IMR-90 (cell line): ENCODE measurements around the gene PTPN11. TPM values are rescaled to one million over a fixed set of nuclear protein-coding genes. Genes with fewer than 3 reads are reported as not detected.

ENCODE experiments used
- ATAC-seq: fragments of 200-7000 bp; cut with Tn5 transposase; 2 replicates; pipeline ENCODE4 v1.9.1; 2020; ENCODE audit warnings: low read depth, mild to moderate bottlenecking, moderate library complexity
- BruUV-seq: library from RNA; stranded (reverse); fragments of 400-500 nt; replicated peaks from 2 replicates; lab custom pipeline; 2021; lab: Mats Ljungman, UMichigan
- CTCF ChIA-PET: fragments of 300-600 bp; formaldehyde crosslinking; extraction: SDS; loops from one replicate; lab custom pipeline; 2021; ENCODE audit warnings: antibody characterized with exemption; lab: Yijun Ruan, JAX
- POLR2A ChIA-PET: fragments of 300-600 bp; sonication (Branson Sonifier 250); formaldehyde crosslinking; loops from one replicate; lab custom pipeline; 2022; ENCODE audit warnings: antibody characterized with exemption; ENCODE audit not compliant: unreplicated experiment; lab: Charles Lee
- DNase-seq: peaks from one replicate; pipeline ENCODE4 v3.0.0; 2013
- H2AFZ ChIP-seq: replicated peaks from 2 replicates; pipeline ENCODE3; 2013; ENCODE audit warnings: low read length, mild to moderate bottlenecking; ENCODE audit not compliant: poor library complexity
- H2AK5ac ChIP-seq: 2 replicates; pipeline ENCODE4 v1.6.1; 2013; ENCODE audit warnings: low read depth, low read length, inconsistent platforms
- H2AK9ac ChIP-seq: replicated peaks from 2 replicates; pipeline ENCODE3; 2013; ENCODE audit warnings: mild to moderate bottlenecking, low read depth, low read length, moderate library complexity; ENCODE audit not compliant: poor library complexity
- H2BK120ac ChIP-seq: 2 replicates; pipeline ENCODE4 v1.6.1; 2013; ENCODE audit warnings: low read depth, low read length, inconsistent platforms
- H2BK15ac ChIP-seq: 3 replicates; pipeline ENCODE4 v1.6.1; 2013; ENCODE audit warnings: low read depth, low read length, inconsistent platforms
- H2BK20ac ChIP-seq: 2 replicates; pipeline ENCODE4 v1.6.1; 2013; ENCODE audit warnings: low read depth, mild to moderate bottlenecking, inconsistent platforms, low read length, moderate library complexity
- H2BK5ac ChIP-seq: 2 replicates; pipeline ENCODE4 v1.6.1; 2013; ENCODE audit warnings: mild to moderate bottlenecking, low read depth, low read length, inconsistent platforms; ENCODE audit not compliant: poor library complexity, severe bottlenecking
- H3K14ac ChIP-seq: replicated peaks from 2 replicates; pipeline ENCODE4 v1.6.1; 2013; ENCODE audit warnings: low read depth, low read length, inconsistent platforms
- H3K18ac ChIP-seq: 2 replicates; pipeline ENCODE4 v1.6.1; 2013; ENCODE audit warnings: low read depth, low read length, control low read depth
- H3K23ac ChIP-seq: 2 replicates; pipeline ENCODE4 v1.6.1; 2013; ENCODE audit warnings: low read depth, low read length, inconsistent platforms
- H3K27ac ChIP-seq: 2 replicates; pipeline ENCODE4 v1.5.1; 2013; ENCODE audit warnings: mild to moderate bottlenecking, control low read depth, low read length; ENCODE audit not compliant: insufficient read depth
- H3K27me3 ChIP-seq: 2 replicates; pipeline ENCODE4 v1.6.1; 2013; ENCODE audit warnings: low read length; ENCODE audit not compliant: control insufficient read depth, insufficient read depth
- H3K36me3 ChIP-seq: 2 replicates; pipeline ENCODE4 v1.6.1; 2013; ENCODE audit warnings: low read length, mixed read lengths; ENCODE audit not compliant: control insufficient read depth, insufficient read depth
- H3K4ac ChIP-seq: 2 replicates; pipeline ENCODE4 v1.6.1; 2013; ENCODE audit warnings: low read depth, low read length, inconsistent platforms
- H3K4me1 ChIP-seq: 2 replicates; pipeline ENCODE4 v1.6.1; 2013; ENCODE audit warnings: low read length, mixed read lengths; ENCODE audit not compliant: control insufficient read depth, insufficient read depth
- H3K4me2 ChIP-seq: 2 replicates; pipeline ENCODE4 v1.6.1; 2013; ENCODE audit warnings: low read depth, mild to moderate bottlenecking, control low read depth, low read length, moderate library complexity
- H3K4me3 ChIP-seq: 2 replicates; pipeline ENCODE4 v1.5.1; 2013; ENCODE audit warnings: low read depth, mild to moderate bottlenecking, control low read depth, low read length, moderate library complexity; ENCODE audit not compliant: insufficient read depth
- H3K56ac ChIP-seq: 2 replicates; pipeline ENCODE4 v1.6.1; 2013; ENCODE audit warnings: low read length, inconsistent platforms; ENCODE audit not compliant: insufficient read depth; ENCODE audit errors: extremely low read depth
- H3K79me1 ChIP-seq, 2 experiments: 2 replicates each; pipeline ENCODE4 v1.6.1; 2013; ENCODE audit warnings: low read length in 2 of 2, inconsistent platforms in 1 of 2, low read depth in 1 of 2
- H3K9ac ChIP-seq: 2 replicates; pipeline ENCODE4 v1.6.1; 2013; ENCODE audit warnings: low read depth, low read length, control low read depth
- H3K9me1 ChIP-seq: 2 replicates; pipeline ENCODE4 v1.6.1; 2013; ENCODE audit warnings: low read length, inconsistent platforms; ENCODE audit not compliant: insufficient read depth
- H3K9me3 ChIP-seq: 2 replicates; pipeline ENCODE4 v1.6.1; 2013; ENCODE audit warnings: low read length; ENCODE audit not compliant: control insufficient read depth, insufficient read depth
- H4K20me1 ChIP-seq: 2 replicates; pipeline ENCODE4 v1.6.1; 2013; ENCODE audit warnings: low read length, inconsistent platforms; ENCODE audit not compliant: insufficient read depth
- H4K5ac ChIP-seq: 2 replicates; pipeline ENCODE4 v1.6.1; 2013; ENCODE audit warnings: mild to moderate bottlenecking, low read depth, low read length, control low read depth
- H4K8ac ChIP-seq, 2 experiments: 2 replicates each; pipeline ENCODE4 v1.6.1; 2013; ENCODE audit warnings: low read depth in 2 of 2, low read length in 2 of 2, control low read depth in 1 of 2, inconsistent platforms in 1 of 2
- H4K91ac ChIP-seq: 2 replicates; pipeline ENCODE4 v1.6.1; 2013; ENCODE audit warnings: low read depth, low read length, inconsistent platforms; ENCODE audit not compliant: insufficient read depth
- BHLHE40 ChIP-seq: fragments of 150-350 bp; IDR thresholded peaks from 2 replicates; pipeline ENCODE4 v1.6.1; 2016; ENCODE audit warnings: mild to moderate bottlenecking, low read depth, low read length
- CHD1 ChIP-seq: IDR thresholded peaks from 2 replicates; pipeline ENCODE4 v1.6.1; 2012; ENCODE audit warnings: low read depth, low read length, improper control_type of control experiment
- FOS ChIP-seq: fragments of 150-350 bp; IDR thresholded peaks from 2 replicates; pipeline ENCODE4 v1.6.1; 2016; ENCODE audit warnings: low read depth, low read length
- MAFK ChIP-seq: IDR thresholded peaks from 2 replicates; pipeline ENCODE4 v1.6.1; 2012; ENCODE audit warnings: low read depth, low read length, improper control_type of control experiment
- MAZ ChIP-seq: IDR thresholded peaks from 2 replicates; pipeline ENCODE4 v1.6.1; 2012; ENCODE audit warnings: low read depth, mild to moderate bottlenecking, low read length, improper control_type of control experiment, moderate library complexity, borderline replicate concordance
- MXI1 ChIP-seq: IDR thresholded peaks from 2 replicates; pipeline ENCODE4 v1.6.1; 2012; ENCODE audit warnings: low read depth, mild to moderate bottlenecking, low read length, moderate library complexity, borderline replicate concordance
- NFE2L2 ChIP-seq: fragments of 150-350 bp; IDR thresholded peaks from 2 replicates; pipeline ENCODE4 v1.6.1; 2016; ENCODE audit warnings: low read depth, mild to moderate bottlenecking, low read length
- POLR2A ChIP-seq: IDR thresholded peaks from 2 replicates; pipeline ENCODE4 v1.6.1; 2012; ENCODE audit warnings: mild to moderate bottlenecking, low read depth, low read length
- RAD21 ChIP-seq: IDR thresholded peaks from 2 replicates; pipeline ENCODE4 v1.6.1; 2012; ENCODE audit warnings: low read length, improper control_type of control experiment
- RCOR1 ChIP-seq: IDR thresholded peaks from 2 replicates; pipeline ENCODE4 v1.6.1; 2012; ENCODE audit warnings: mild to moderate bottlenecking, low read length, improper control_type of control experiment; ENCODE audit not compliant: insufficient replicate concordance
- RFX5 ChIP-seq: IDR thresholded peaks from 2 replicates; pipeline ENCODE4 v1.8.0; 2012; ENCODE audit warnings: low read depth, mild to moderate bottlenecking, low read length, moderate library complexity
- SMC3 ChIP-seq: fragments of 150-350 bp; IDR thresholded peaks from 2 replicates; pipeline ENCODE4 v1.6.1; 2016; ENCODE audit warnings: low read depth, mild to moderate bottlenecking, antibody characterized with exemption, low read length, moderate library complexity
- WGBS, 2 experiments: methylation state at CpG; one replicate each; pipeline versions ENCODE4 v1.1.5 to v1.1.7; 2013; ENCODE audit warnings: missing lambda C conversion rate in 2 of 2; ENCODE audit not compliant: insufficient read length in 1 of 2; ENCODE audit errors: extremely low coverage in 2 of 2; 5-methylcytosine and 5-hydroxymethylcytosine counted together
- dilution Hi-C: fragments of 300-500 bp; cut with HindIII; formaldehyde crosslinking; loops from one replicate; pipeline ENCODE4 v1.14.3; 2018; ENCODE audit warnings: low sequenced_read_pairs; ENCODE audit not compliant: unreplicated experiment
- in situ Hi-C: fragments of 300-500 bp; cut with MboI; formaldehyde crosslinking; loops from 3 replicates; pipeline ENCODE4 v1.14.3; 2019; ENCODE audit warnings: low sequenced_read_pairs, inconsistent platforms, mixed read lengths
- intact Hi-C: fragments of 100-400 bp; cut with micrococcal nuclease; formaldehyde crosslinking; loops from 2 replicates; pipeline ENCODE4 v1.10.0; 2022
- polyA plus RNA-seq, 3 experiments: library from polyadenylated mRNA; depleted of rRNA; stranded (reverse); fragments of >200 nt; gene quantifications; 2 replicates each; pipeline ENCODE4 v1.2.3, GENCODE V29; 2012; ENCODE audit warnings: low replicate concordance in 1 of 3
- total RNA-seq: library from RNA; depleted of rRNA; stranded (reverse); fragments of >200 nt; gene quantifications from 2 replicates; pipeline ENCODE4 v1.2.3, GENCODE V29; 2012
- TF ChIP-seq, protein P1 (sequence below): fragments of 150-350 bp; IDR thresholded peaks from 2 replicates; pipeline ENCODE4 v1.6.1; 2016; ENCODE audit warnings: low read depth, mild to moderate bottlenecking, low read length, moderate library complexity, borderline replicate concordance
- TF ChIP-seq, protein P2 (sequence below): conservative IDR thresholded peaks from 2 replicates; pipeline ENCODE4 v1.5.1; 2012; ENCODE audit warnings: mild to moderate bottlenecking, low read depth, low read length, improper control_type of control experiment
- TF ChIP-seq, protein P3 (sequence below): fragments of 150-350 bp; IDR thresholded peaks from 2 replicates; pipeline ENCODE4 v1.6.1; 2017; ENCODE audit warnings: mild to moderate bottlenecking, antibody characterized with exemption, low read length, low read depth

PTPN11 gene
- total and polyA plus RNA-seq, 2 of the 4 experiments (the other 2 are of a cell fraction): 52.9 to 135 TPM

DNA sequence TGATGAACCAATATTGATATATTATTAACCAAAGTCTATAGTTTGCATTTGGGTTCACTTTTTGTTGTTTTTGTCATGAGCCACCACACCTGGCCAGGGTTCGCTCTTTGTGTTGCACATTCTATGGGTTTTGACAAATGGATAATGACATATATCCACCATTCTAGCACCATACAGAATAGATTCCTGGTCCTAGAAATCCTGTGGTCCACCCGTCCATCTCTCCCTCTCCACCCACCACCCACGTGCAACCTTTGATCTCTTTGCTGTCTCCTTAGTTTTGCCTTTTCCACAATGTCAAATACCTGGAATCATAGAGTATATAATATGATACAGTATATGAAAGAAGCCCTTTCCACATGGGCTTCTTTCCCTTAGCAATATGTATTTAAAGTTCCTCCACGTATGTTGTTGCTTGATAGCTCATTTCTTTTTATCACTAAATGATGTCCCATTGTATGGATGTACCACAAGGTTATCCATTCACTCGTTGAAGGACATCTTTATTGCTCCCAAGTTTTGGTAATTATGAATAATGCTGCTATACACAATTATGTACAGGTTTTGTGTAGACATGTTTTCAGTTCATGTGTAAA, 16.7 kb upstream of the PTPN11 start:
- WGBS, 2 experiments: no CpG with 5 or more reads among the region's 5 CpGs
- H3K9me3 ChIP-seq: no peaks in the 10 kb centered on the region
- H4K8ac ChIP-seq: no peak overlapping the region
- no peaks in the 10 kb centered on the region for H3K9me1 ChIP-seq
- H2BK120ac ChIP-seq: no peak overlapping the region
- no peak overlapping the region for H3K4ac ChIP-seq
- H3K36me3 ChIP-seq: peaks cover 22% of the 10 kb centered on the region
- no peak overlapping the region for H3K18ac ChIP-seq
- no peak overlapping the region for H3K4me3 ChIP-seq
- intact Hi-C loops (no loop called here), in situ Hi-C loops (no loop called here), dilution Hi-C loops (no loop called here)
- H3K56ac ChIP-seq: no peak overlapping the region
- no peak overlapping the region for H3K27ac ChIP-seq
- no peak overlapping the region for H4K91ac ChIP-seq
- no TSS peak for BruUV-seq
- ATAC-seq (no peak), DNase-seq (no peak)
- no peak overlapping the region for H2AK5ac ChIP-seq
- ChIA-PET POLR2A (interaction anchor here (0.7 kb wide), 2 partner anchors 498 to 503 kb away, joined by 3 to 7 read pairs; no protein-coding TSS in a partner anchor), CTCF (interaction anchor here (1.2 kb wide), 1 partner anchor 15 kb away, joined by 5 read pairs; no protein-coding TSS in a partner anchor)
- H4K20me1 ChIP-seq: peaks cover 28% of the 10 kb centered on the region
- H3K79me1 ChIP-seq: peaks cover 6 to 10% of the 10 kb centered on the region in 2 experiments
- H3K27me3 ChIP-seq: no peaks in the 10 kb centered on the region
- H4K5ac ChIP-seq: no peak overlapping the region
- H2AFZ ChIP-seq: no peak overlapping the region
- H2BK15ac ChIP-seq: no peak overlapping the region
- H3K4me1 ChIP-seq: no peaks in the 10 kb centered on the region
- H3K23ac ChIP-seq: no peak overlapping the region
- TF ChIP-seq MXI1 (no peak), MAFK (no peak), FOS (no peak), CHD1 (no peak), MAZ (no peak), RFX5 (no peak), BHLHE40 (no peak), RCOR1 (no peak), NFE2L2 (no peak), SMC3 (no peak), RAD21 (no peak), POLR2A (no peak)
- TF ChIP-seq, protein P1, sequence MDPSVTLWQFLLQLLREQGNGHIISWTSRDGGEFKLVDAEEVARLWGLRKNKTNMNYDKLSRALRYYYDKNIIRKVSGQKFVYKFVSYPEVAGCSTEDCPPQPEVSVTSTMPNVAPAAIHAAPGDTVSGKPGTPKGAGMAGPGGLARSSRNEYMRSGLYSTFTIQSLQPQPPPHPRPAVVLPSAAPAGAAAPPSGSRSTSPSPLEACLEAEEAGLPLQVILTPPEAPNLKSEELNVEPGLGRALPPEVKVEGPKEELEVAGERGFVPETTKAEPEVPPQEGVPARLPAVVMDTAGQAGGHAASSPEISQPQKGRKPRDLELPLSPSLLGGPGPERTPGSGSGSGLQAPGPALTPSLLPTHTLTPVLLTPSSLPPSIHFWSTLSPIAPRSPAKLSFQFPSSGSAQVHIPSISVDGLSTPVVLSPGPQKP: no peak
- TF ChIP-seq, protein P2, sequence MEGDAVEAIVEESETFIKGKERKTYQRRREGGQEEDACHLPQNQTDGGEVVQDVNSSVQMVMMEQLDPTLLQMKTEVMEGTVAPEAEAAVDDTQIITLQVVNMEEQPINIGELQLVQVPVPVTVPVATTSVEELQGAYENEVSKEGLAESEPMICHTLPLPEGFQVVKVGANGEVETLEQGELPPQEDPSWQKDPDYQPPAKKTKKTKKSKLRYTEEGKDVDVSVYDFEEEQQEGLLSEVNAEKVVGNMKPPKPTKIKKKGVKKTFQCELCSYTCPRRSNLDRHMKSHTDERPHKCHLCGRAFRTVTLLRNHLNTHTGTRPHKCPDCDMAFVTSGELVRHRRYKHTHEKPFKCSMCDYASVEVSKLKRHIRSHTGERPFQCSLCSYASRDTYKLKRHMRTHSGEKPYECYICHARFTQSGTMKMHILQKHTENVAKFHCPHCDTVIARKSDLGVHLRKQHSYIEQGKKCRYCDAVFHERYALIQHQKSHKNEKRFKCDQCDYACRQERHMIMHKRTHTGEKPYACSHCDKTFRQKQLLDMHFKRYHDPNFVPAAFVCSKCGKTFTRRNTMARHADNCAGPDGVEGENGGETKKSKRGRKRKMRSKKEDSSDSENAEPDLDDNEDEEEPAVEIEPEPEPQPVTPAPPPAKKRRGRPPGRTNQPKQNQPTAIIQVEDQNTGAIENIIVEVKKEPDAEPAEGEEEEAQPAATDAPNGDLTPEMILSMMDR: no peak
- TF ChIP-seq, protein P3, sequence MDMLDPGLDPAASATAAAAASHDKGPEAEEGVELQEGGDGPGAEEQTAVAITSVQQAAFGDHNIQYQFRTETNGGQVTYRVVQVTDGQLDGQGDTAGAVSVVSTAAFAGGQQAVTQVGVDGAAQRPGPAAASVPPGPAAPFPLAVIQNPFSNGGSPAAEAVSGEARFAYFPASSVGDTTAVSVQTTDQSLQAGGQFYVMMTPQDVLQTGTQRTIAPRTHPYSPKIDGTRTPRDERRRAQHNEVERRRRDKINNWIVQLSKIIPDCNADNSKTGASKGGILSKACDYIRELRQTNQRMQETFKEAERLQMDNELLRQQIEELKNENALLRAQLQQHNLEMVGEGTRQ: no peak
- H3K9ac ChIP-seq: no peak overlapping the region
- no peak overlapping the region for H3K14ac ChIP-seq
- no peak overlapping the region for H2AK9ac ChIP-seq
- no peak overlapping the region for H3K4me2 ChIP-seq
- H2BK20ac ChIP-seq: no peak overlapping the region
- H2BK5ac ChIP-seq: no peak overlapping the region
